ENCODE data around the gene NGB. TPM values are rescaled to one million over a fixed set of nuclear protein-coding genes. Genes with fewer than 3 reads are reported as not detected.

NGB gene
- total and polyA plus RNA-seq, 2 donors = not detected

GRCh38 chr14:77265561-77266335 lies 5.3 kb downstream of the NGB start:
- no peak for DNase-seq (ENCODE audit: extremely low spot score)
- H3K36me3 ChIP-seq (ENCODE audit: insufficient read depth) = no peaks in the 10 kb centered on the region
- WGBS = 67% methylated on average over 16 of the region's 16 CpGs
- H3K4me3 ChIP-seq (ENCODE audit: low read depth, low read length) = no peak overlapping the region
- H3K4me1 ChIP-seq (ENCODE audit: insufficient read depth) = no peaks in the 10 kb centered on the region
- no peak overlapping the region for H3K27ac ChIP-seq (ENCODE audit: low read depth)

DNA sequence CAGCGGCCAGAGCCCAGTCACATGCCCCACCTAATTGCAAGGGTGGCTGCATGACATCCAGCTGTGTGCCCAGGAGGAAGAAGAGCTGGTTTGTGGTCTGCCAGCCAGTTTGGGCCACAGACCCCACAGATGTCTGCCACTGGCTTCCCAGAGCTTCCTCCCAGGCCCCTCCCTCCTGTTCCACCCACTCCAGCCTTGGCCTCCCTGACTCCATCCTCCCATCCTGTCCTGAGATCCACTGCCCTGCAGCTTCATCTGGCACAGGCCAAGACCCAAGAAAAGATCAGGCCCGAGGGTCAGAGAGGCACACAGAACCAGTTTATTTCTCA lies 5.9 kb downstream of the NGB start:
- no peaks in the 10 kb centered on the region for H3K36me3 ChIP-seq (ENCODE audit: insufficient read depth)
- WGBS = 69% methylated on average over 2 of the region's 2 CpGs
- H3K27ac ChIP-seq (ENCODE audit: low read depth) = no peak overlapping the region
- no peak for DNase-seq (ENCODE audit: extremely low spot score)
- H3K4me3 ChIP-seq (ENCODE audit: low read depth, low read length) = no peak overlapping the region
- no peaks in the 10 kb centered on the region for H3K4me1 ChIP-seq (ENCODE audit: insufficient read depth)

DNA sequence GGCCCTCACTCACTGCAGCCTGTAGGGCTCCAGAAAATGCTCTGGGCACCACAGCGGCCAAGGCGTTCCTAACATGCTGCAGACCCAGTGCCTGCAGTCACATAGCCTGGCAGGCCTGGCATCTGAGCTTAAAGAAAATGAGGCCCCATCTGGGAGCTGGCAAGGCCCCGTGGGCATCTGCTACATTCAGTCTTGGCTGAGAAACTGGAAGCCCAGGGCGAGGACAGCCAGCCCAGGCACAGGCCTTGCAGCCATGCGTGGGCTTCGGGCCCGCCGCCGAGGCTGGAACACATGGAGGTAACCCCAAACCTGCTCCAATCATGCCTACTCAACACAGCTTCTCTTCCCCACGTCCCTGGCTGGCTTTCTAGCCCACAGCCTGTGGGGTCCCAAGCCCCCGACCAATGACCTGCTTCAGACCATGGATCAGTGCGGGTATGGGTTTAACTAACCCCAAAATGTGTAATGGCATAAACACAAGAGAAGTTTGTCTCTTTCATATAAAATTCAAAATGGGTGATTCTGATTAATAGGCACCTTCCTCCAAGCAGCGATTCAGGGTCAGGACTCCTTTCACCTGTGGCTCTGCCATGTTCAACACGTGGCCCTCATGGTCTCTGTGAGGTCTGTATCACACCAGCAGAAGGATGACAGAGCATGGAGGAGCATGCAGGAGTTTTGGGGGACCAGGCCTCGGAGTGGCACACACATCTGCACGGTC lies 6.4 kb downstream of the NGB start:
- 85% methylated on average over 16 of the region's 16 CpGs for WGBS
- H3K4me3 ChIP-seq (ENCODE audit: low read depth, low read length) = no peak overlapping the region

GRCh38 chr14:77260631-77261030 lies 10.4 kb downstream of the NGB start:
- WGBS = 38% methylated on average over 10 of the region's 10 CpGs
- H3K36me3 ChIP-seq (ENCODE audit: insufficient read depth) = no peaks in the 10 kb centered on the region
- H3K4me3 ChIP-seq (ENCODE audit: low read depth, low read length) = no peak overlapping the region
- H3K27ac ChIP-seq (ENCODE audit: low read depth) = no peak overlapping the region
- H3K4me1 ChIP-seq (ENCODE audit: insufficient read depth) = no peaks in the 10 kb centered on the region
- DNase-seq (ENCODE audit: extremely low spot score) = peak; percentile 14

More for the DNA sequence above, 6.4 kb downstream of the NGB start:
- Histone ChIP-seq H3K4me1 (ENCODE audit: insufficient read depth) (no peaks in the 10 kb centered on the region), H3K36me3 (ENCODE audit: insufficient read depth) (no peaks in the 10 kb centered on the region), H3K27ac (ENCODE audit: low read depth) (no peak overlapping the region)
- DNase-seq (ENCODE audit: extremely low spot score) = no peak

GRCh38 chr14:77260199-77260598 lies 10.8 kb downstream of the NGB start:
- Histone ChIP-seq H3K27ac (ENCODE audit: low read depth) (no peak overlapping the region), H3K36me3 (ENCODE audit: insufficient read depth) (no peaks in the 10 kb centered on the region), H3K4me1 (ENCODE audit: insufficient read depth) (no peaks in the 10 kb centered on the region), H3K4me3 (ENCODE audit: low read depth, low read length) (no peak overlapping the region)
- WGBS = 86% methylated on average over 11 of the region's 11 CpGs
- no peak for DNase-seq (ENCODE audit: extremely low spot score)

- 50% methylated on average over 11 of the region's 11 CpGs for WGBS
- Histone ChIP-seq H3K36me3 (ENCODE audit: insufficient read depth) (no peaks in the 10 kb centered on the region), H3K4me1 (ENCODE audit: insufficient read depth) (no peaks in the 10 kb centered on the region), H3K4me3 (ENCODE audit: low read depth, low read length) (no peak overlapping the region), H3K27ac (ENCODE audit: low read depth) (no peak overlapping the region)
- no peak for DNase-seq (ENCODE audit: extremely low spot score)
Measured at GRCh38 chr14:77259025-77259715, 11.8 kb downstream of the NGB start.

GRCh38 chr14:77258566-77258965 lies 12.4 kb downstream of the NGB start:
- Histone ChIP-seq H3K4me3 (ENCODE audit: low read depth, low read length) (no peak overlapping the region), H3K4me1 (ENCODE audit: insufficient read depth) (no peaks in the 10 kb centered on the region), H3K27ac (ENCODE audit: low read depth) (no peak overlapping the region), H3K36me3 (ENCODE audit: insufficient read depth) (no peaks in the 10 kb centered on the region)
- no peak for DNase-seq (ENCODE audit: extremely low spot score)
- WGBS = 91% methylated on average over 5 of the region's 5 CpGs

- WGBS = 86% methylated on average over 10 of the region's 10 CpGs
- H3K27ac ChIP-seq (ENCODE audit: low read depth) = no peak overlapping the region
- no peaks in the 10 kb centered on the region for H3K4me1 ChIP-seq (ENCODE audit: insufficient read depth)
- H3K4me3 ChIP-seq (ENCODE audit: low read depth, low read length) = no peak overlapping the region
- DNase-seq (ENCODE audit: extremely low spot score) = no peak
- no peaks in the 10 kb centered on the region for H3K36me3 ChIP-seq (ENCODE audit: insufficient read depth)
Measured at GRCh38 chr14:77257700-77258099, 13.3 kb downstream of the NGB start.

DNA sequence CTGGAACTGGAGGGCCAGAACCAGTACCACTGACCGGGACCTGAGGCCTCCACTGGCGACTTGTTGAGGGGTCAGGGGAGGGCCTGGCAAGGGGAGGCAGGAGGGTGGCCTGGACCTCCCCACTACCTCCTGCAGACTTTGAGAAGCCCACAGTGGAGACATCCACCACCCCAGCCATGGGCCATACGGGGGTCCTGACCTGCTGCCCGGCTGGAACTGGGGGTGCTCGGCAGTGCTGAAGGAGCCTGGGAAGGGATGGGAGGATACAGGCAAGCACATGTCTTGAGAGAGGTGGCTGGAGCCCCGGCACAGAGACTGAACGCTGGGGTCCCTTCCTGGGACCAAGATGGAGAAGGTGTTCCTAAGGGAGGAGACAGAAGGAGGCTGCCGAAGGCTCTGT lies 14.3 kb downstream of the NGB start:
- no peaks in the 10 kb centered on the region for H3K4me1 ChIP-seq (ENCODE audit: insufficient read depth)
- H3K4me3 ChIP-seq (ENCODE audit: low read depth, low read length) = no peak overlapping the region
- H3K36me3 ChIP-seq (ENCODE audit: insufficient read depth) = no peaks in the 10 kb centered on the region
- 94% methylated on average over 8 of the region's 8 CpGs for WGBS
- no peak for DNase-seq (ENCODE audit: extremely low spot score)
- H3K27ac ChIP-seq (ENCODE audit: low read depth) = no peak overlapping the region

GRCh38 chr14:77253333-77254190 lies 17.4 kb downstream of the NGB start:
- no peaks in the 10 kb centered on the region for H3K4me1 ChIP-seq (ENCODE audit: insufficient read depth)
- DNase-seq (ENCODE audit: extremely low spot score) = no peak
- H3K4me3 ChIP-seq (ENCODE audit: low read depth, low read length) = no peak overlapping the region
- 74% methylated on average over 20 of the region's 20 CpGs for WGBS
- H3K36me3 ChIP-seq (ENCODE audit: insufficient read depth) = no peaks in the 10 kb centered on the region
- no peak overlapping the region for H3K27ac ChIP-seq (ENCODE audit: low read depth)

- no peaks in the 10 kb centered on the region for H3K4me1 ChIP-seq (ENCODE audit: insufficient read depth)
- H3K27ac ChIP-seq (ENCODE audit: low read depth) = no peak overlapping the region
- WGBS = 91% methylated on average over 11 of the region's 11 CpGs
- H3K4me3 ChIP-seq (ENCODE audit: low read depth, low read length) = no peak overlapping the region
- no peak for DNase-seq (ENCODE audit: extremely low spot score)
- no peaks in the 10 kb centered on the region for H3K36me3 ChIP-seq (ENCODE audit: insufficient read depth)
Measured at GRCh38 chr14:77251870-77252269, 19.1 kb downstream of the NGB start.

- Histone ChIP-seq H3K4me1 (ENCODE audit: insufficient read depth) (no peaks in the 10 kb centered on the region), H3K4me3 (ENCODE audit: low read depth, low read length) (no peak overlapping the region), H3K36me3 (ENCODE audit: insufficient read depth) (no peaks in the 10 kb centered on the region), H3K27ac (ENCODE audit: low read depth) (no peak overlapping the region)
- no peak for DNase-seq (ENCODE audit: extremely low spot score)
- WGBS = 80% methylated on average over 6 of the region's 6 CpGs
Measured at GRCh38 chr14:77250927-77251326, 20.1 kb downstream of the NGB start.

GRCh38 chr14:77249286-77249685 lies 21.7 kb downstream of the NGB start:
- H3K36me3 ChIP-seq (ENCODE audit: insufficient read depth) = no peaks in the 10 kb centered on the region
- H3K27ac ChIP-seq (ENCODE audit: low read depth) = no peak overlapping the region
- DNase-seq (ENCODE audit: extremely low spot score) = no peak
- 94% methylated on average over 7 of the region's 7 CpGs for WGBS
- no peak overlapping the region for H3K4me3 ChIP-seq (ENCODE audit: low read depth, low read length)
- H3K4me1 ChIP-seq (ENCODE audit: insufficient read depth) = no peaks in the 10 kb centered on the region

Data from urinary bladder (tissue), 4 donors.